ENCODE measurements around the gene MCF2L2. TPM values are rescaled to one million over a fixed set of nuclear protein-coding genes. Genes with fewer than 3 reads are reported as not detected.

The MCF2L2 gene
- total and polyA plus RNA-seq, 2 experiments from 2014 or later = 6.7 to 14.6 TPM

DNA sequence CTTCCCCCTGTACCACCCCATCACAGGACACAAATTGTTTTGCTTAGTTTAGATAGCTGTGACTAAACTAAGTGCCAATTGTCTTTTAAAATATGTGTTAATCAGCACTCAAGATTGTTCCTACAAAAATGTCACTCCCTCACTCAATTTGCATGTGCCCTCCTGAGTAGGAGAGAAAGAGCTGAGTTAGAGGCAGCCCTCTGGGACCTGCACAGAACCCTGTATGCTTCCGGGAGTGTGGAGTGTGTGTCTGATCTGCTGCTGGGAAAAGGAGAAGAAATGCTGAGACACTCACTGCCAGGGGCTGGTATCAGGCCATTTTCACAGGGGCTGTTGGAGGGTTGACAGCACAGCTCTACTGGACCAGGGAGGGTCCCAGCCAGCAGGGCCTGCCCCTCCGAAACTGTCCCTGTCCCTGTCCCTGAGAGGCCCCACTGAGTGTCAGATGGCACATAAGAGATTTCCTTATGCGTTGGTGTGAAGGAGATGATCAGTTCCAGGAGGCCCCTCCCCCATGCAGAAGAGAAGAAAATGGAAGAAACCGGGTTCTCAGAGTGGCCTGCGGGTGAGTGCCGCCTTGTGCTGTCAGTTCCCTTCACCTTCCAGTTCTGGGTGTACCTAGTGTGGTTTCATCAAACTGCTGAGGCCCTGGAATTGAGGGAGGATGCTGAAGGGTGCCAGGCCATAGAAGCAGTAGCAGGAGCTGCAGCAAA is 179.3 kb downstream of the MCF2L2 start:
- H3F3A ChIP-seq (replicated peaks; ENCODE audit: low read depth) = no peaks in the 10 kb centered on the region
- Mint-ChIP-seq H3K36me3 (ENCODE audit: low read depth) (peaks cover 3% of the 10 kb centered on the region), H3K27me3 (ENCODE audit: insufficient read depth, low read depth, poor library complexity) (peaks cover 14% of the 10 kb centered on the region), H3K9me3 (peaks cover 3% of the 10 kb centered on the region; the same call in 2 of the 3 replicates), H3K4me1 (peaks cover 29% of the 10 kb centered on the region), H3K4me3 (peak overlapping the region; percentile 1; the same call in 1 of the 3 replicates), H3K27ac (peak overlapping the region; percentile 60; the same call in 1 of the 2 replicates)
- ATAC-seq (peak; percentile 23), DNase-seq (ENCODE audit: low spot score) (peak; percentile 47)
- H3K36me3 ChIP-seq (ENCODE audit: insufficient read depth) = no peaks in the 10 kb centered on the region
- H3K4me3 ChIP-seq = no peak overlapping the region
- no peaks in the 10 kb centered on the region for H3K9me2 ChIP-seq (ENCODE audit: insufficient read depth)
- no peaks in the 10 kb centered on the region for H3K79me2 ChIP-seq (replicated peaks; ENCODE audit: insufficient read depth)
- peak; percentile 10; the same call in 1 of the 2 replicates for TF ChIP-seq NANOG (IDR thresholded peaks at IDR 0.05; ENCODE audit: borderline replicate concordance)
- TF ChIP-seq JUNB (IDR thresholded peaks at IDR 0.05; ENCODE audit: unreplicated experiment) = no peak
- no peak overlapping the region for H2AFZ ChIP-seq
- peak overlapping the region; percentile 33 for H3K4me2 ChIP-seq
- H3K27ac ChIP-seq (ENCODE audit: low read depth) = no peak overlapping the region
- peaks cover 25% of the 10 kb centered on the region for H3K27me3 ChIP-seq (ENCODE audit: insufficient read depth)
- H3K4me1 ChIP-seq (ENCODE audit: insufficient read depth) = peaks cover 21% of the 10 kb centered on the region
- H4K20me1 ChIP-seq (replicated peaks; ENCODE audit: insufficient read depth) = no peaks in the 10 kb centered on the region

DNA sequence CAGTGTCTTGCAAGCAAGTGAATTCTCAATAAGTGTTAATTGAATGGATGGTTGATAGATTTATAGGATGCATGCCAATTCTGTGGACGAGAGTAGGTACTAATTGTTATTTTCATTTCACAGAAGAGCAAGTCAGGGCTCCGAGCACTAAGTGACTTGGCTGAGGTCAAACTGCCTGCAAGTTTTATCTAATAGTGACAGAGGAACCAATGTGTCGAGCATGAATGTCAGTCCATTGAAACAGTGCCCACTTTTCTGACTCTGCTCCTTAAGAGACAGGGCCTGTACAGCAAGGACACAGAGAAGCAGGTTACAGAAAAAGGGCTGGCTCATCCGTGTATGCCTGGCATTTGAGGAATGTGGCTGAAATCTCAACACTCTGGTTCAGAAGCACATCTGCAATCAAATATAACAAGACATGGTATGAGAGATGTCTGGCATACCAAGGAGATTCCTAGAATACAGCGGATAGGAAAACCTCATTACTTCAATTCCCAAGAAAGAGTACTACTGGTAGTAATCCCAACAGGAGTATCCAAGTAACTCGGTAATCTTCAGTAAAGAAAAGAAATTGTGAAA is 181.3 kb downstream of the MCF2L2 start:
- Histone ChIP-seq H3K4me2 (no peak overlapping the region), H3F3A (replicated peaks; ENCODE audit: low read depth) (no peaks in the 10 kb centered on the region), H3K27me3 (ENCODE audit: insufficient read depth) (peaks cover 9% of the 10 kb centered on the region), H4K20me1 (replicated peaks; ENCODE audit: insufficient read depth) (no peaks in the 10 kb centered on the region), H3K4me1 (ENCODE audit: insufficient read depth) (peaks cover 17% of the 10 kb centered on the region), H3K79me2 (replicated peaks; ENCODE audit: insufficient read depth) (no peaks in the 10 kb centered on the region), H2AFZ (no peak overlapping the region), H3K4me3 (no peak overlapping the region), H3K9me2 (ENCODE audit: insufficient read depth) (no peaks in the 10 kb centered on the region), H3K27ac (ENCODE audit: low read depth) (no peak overlapping the region), H3K36me3 (ENCODE audit: insufficient read depth) (0 out of 2 replicates have a peak, but pooled peaks cover 5% of the 10 kb centered on the region)
- Mint-ChIP-seq H3K27ac (no peak overlapping the region), H3K36me3 (ENCODE audit: low read depth) (peaks cover 18% of the 10 kb centered on the region), H3K4me3 (no peak overlapping the region), H3K27me3 (ENCODE audit: insufficient read depth, low read depth, poor library complexity) (peaks cover 2% of the 10 kb centered on the region), H3K4me1 (peaks cover 26% of the 10 kb centered on the region), H3K9me3 (peaks cover 23% of the 10 kb centered on the region)
- DNase-seq (ENCODE audit: low spot score) = peak; percentile 63
- ATAC-seq = no peak; the same call in 2 of the 3 replicates
- no peak for TF ChIP-seq ZNF114 (CRISPR knock-in tag; IDR thresholded peaks at IDR 0.05)
- TF ChIP-seq STAT1 (IDR thresholded peaks at IDR 0.05; ENCODE audit: unreplicated experiment) = no peak
- TF ChIP-seq JUNB (IDR thresholded peaks at IDR 0.05; ENCODE audit: unreplicated experiment) = no peak
- no peak for TF ChIP-seq CREB1 (CRISPR knock-in tag; IDR thresholded peaks at IDR 0.05; ENCODE audit: low read depth)
- TF ChIP-seq, protein P1, sequence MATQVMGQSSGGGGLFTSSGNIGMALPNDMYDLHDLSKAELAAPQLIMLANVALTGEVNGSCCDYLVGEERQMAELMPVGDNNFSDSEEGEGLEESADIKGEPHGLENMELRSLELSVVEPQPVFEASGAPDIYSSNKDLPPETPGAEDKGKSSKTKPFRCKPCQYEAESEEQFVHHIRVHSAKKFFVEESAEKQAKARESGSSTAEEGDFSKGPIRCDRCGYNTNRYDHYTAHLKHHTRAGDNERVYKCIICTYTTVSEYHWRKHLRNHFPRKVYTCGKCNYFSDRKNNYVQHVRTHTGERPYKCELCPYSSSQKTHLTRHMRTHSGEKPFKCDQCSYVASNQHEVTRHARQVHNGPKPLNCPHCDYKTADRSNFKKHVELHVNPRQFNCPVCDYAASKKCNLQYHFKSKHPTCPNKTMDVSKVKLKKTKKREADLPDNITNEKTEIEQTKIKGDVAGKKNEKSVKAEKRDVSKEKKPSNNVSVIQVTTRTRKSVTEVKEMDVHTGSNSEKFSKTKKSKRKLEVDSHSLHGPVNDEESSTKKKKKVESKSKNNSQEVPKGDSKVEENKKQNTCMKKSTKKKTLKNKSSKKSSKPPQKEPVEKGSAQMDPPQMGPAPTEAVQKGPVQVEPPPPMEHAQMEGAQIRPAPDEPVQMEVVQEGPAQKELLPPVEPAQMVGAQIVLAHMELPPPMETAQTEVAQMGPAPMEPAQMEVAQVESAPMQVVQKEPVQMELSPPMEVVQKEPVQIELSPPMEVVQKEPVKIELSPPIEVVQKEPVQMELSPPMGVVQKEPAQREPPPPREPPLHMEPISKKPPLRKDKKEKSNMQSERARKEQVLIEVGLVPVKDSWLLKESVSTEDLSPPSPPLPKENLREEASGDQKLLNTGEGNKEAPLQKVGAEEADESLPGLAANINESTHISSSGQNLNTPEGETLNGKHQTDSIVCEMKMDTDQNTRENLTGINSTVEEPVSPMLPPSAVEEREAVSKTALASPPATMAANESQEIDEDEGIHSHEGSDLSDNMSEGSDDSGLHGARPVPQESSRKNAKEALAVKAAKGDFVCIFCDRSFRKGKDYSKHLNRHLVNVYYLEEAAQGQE (IDR thresholded peaks at IDR 0.05; ENCODE audit: unreplicated experiment) = no peak
- TF ChIP-seq, protein P2, sequence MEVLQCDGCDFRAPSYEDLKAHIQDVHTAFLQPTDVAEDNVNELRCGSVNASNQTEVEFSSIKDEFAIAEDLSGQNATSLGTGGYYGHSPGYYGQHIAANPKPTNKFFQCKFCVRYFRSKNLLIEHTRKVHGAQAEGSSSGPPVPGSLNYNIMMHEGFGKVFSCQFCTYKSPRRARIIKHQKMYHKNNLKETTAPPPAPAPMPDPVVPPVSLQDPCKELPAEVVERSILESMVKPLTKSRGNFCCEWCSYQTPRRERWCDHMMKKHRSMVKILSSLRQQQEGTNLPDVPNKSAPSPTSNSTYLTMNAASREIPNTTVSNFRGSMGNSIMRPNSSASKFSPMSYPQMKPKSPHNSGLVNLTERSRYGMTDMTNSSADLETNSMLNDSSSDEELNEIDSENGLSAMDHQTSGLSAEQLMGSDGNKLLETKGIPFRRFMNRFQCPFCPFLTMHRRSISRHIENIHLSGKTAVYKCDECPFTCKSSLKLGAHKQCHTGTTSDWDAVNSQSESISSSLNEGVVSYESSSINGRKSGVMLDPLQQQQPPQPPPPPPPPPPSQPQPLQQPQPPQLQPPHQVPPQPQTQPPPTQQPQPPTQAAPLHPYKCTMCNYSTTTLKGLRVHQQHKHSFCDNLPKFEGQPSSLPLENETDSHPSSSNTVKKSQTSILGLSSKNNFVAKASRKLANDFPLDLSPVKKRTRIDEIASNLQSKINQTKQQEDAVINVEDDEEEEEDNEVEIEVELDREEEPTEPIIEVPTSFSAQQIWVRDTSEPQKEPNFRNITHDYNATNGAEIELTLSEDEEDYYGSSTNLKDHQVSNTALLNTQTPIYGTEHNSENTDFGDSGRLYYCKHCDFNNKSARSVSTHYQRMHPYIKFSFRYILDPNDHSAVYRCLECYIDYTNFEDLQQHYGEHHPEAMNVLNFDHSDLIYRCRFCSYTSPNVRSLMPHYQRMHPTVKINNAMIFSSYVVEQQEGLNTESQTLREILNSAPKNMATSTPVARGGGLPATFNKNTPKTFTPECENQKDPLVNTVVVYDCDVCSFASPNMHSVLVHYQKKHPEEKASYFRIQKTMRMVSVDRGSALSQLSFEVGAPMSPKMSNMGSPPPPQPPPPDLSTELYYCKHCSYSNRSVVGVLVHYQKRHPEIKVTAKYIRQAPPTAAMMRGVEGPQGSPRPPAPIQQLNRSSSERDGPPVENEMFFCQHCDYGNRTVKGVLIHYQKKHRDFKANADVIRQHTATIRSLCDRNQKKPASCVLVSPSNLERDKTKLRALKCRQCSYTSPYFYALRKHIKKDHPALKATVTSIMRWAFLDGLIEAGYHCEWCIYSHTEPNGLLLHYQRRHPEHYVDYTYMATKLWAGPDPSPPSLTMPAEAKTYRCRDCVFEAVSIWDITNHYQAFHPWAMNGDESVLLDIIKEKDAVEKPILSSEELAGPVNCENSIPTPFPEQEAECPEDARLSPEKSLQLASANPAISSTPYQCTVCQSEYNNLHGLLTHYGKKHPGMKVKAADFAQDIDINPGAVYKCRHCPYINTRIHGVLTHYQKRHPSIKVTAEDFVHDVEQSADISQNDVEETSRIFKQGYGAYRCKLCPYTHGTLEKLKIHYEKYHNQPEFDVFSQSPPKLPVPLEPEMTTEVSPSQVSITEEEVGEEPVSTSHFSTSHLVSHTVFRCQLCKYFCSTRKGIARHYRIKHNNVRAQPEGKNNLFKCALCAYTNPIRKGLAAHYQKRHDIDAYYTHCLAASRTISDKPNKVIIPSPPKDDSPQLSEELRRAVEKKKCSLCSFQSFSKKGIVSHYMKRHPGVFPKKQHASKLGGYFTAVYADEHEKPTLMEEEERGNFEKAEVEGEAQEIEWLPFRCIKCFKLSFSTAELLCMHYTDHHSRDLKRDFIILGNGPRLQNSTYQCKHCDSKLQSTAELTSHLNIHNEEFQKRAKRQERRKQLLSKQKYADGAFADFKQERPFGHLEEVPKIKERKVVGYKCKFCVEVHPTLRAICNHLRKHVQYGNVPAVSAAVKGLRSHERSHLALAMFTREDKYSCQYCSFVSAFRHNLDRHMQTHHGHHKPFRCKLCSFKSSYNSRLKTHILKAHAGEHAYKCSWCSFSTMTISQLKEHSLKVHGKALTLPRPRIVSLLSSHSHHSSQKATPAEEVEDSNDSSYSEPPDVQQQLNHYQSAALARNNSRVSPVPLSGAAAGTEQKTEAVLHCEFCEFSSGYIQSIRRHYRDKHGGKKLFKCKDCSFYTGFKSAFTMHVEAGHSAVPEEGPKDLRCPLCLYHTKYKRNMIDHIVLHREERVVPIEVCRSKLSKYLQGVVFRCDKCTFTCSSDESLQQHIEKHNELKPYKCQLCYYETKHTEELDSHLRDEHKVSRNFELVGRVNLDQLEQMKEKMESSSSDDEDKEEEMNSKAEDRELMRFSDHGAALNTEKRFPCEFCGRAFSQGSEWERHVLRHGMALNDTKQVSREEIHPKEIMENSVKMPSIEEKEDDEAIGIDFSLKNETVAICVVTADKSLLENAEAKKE (CRISPR knock-in tag; IDR thresholded peaks at IDR 0.05) = no peak
- no peak for TF ChIP-seq NANOG (IDR thresholded peaks at IDR 0.05; ENCODE audit: borderline replicate concordance)
- no peak for TF ChIP-seq EZH2 (IDR thresholded peaks at IDR 0.05; ENCODE audit: low read depth, unreplicated experiment)

Data from GM23338 (cell line).